Tibial nerve (tissue), 4 donors: Measurements from ENCODE around the gene SLC22A25. TPM values are rescaled to one million over a fixed set of nuclear protein-coding genes. Genes with fewer than 3 reads are reported as not detected.

Experiments
- DNase-seq, 2 donors: peaks; one replicate each; pipeline ENCODE4 v3.0.0-alpha.2; 2019; ENCODE audit warnings: low spot score in 2 of 2
- H3K27ac ChIP-seq, 4 donors: fragments of 200-600 bp; sonication (generic) in 3 of 4; one replicate each; pipeline ENCODE4 v1.5.1; 2017 to 2019; ENCODE audit warnings: mild to moderate bottlenecking in 1 of 4
- H3K27me3 ChIP-seq, 2 donors: fragments of 200-600 bp; sonication (generic) in 1 of 2; one replicate each; pipeline versions ENCODE4 v1.5.1 to v1.6.0; 2017 to 2019
- H3K36me3 ChIP-seq, 3 donors: fragments of 200-600 bp; sonication (generic); one replicate each; pipeline ENCODE4 v1.5.1; 2018 to 2019
- H3K4me1 ChIP-seq, 4 donors: fragments of 200-600 bp; sonication (generic) in 3 of 4; one replicate each; pipeline ENCODE4 v1.5.1; 2017 to 2019
- H3K4me3 ChIP-seq, 4 donors: fragments of 200-600 bp; sonication (generic) in 3 of 4; one replicate each; pipeline ENCODE4 v1.5.1; 2017 to 2019; ENCODE audit warnings: mild to moderate bottlenecking in 1 of 4, moderate library complexity in 1 of 4
- H3K9me3 ChIP-seq, 4 donors: fragments of 200-600 bp; sonication (generic) in 3 of 4; one replicate each; pipeline ENCODE4 v1.5.1; 2017 to 2019
- CTCF ChIP-seq, 5 experiments: fragments of 200-600 bp in 3 of 5; fragments of 450-650 bp in 2 of 5; sonication (generic) in 3 of 5; IDR thresholded peaks; one replicate each; pipeline ENCODE4 v1.5.1; 2016 to 2019; ENCODE audit warnings: antibody characterized with exemption in 5 of 5, mild to moderate bottlenecking in 3 of 5, moderate library complexity in 2 of 5
- EP300 ChIP-seq, 2 donors: sonication (generic); formaldehyde crosslinking; IDR thresholded peaks; one replicate each; pipeline ENCODE4 v1.6.1; 2017; ENCODE audit warnings: antibody characterized with exemption in 2 of 2, mild to moderate bottlenecking in 1 of 2
- POLR2A ChIP-seq, 2 donors: fragments of 450-650 bp; IDR thresholded peaks; one replicate each; pipeline ENCODE4 v1.6.1; 2017; ENCODE audit warnings: antibody characterized with exemption in 2 of 2, mild to moderate bottlenecking in 2 of 2, moderate library complexity in 2 of 2
- WGBS, 2 donors: methylation state at CpG; one replicate each; pipeline ENCODE4 v1.1.5; 2018; 5-methylcytosine and 5-hydroxymethylcytosine counted together
- total RNA-seq, 4 donors: library from RNA; depleted of rRNA; stranded (reverse); fragments of >200 nt; gene quantifications; one replicate each; pipeline ENCODE4 v1.1.0, GENCODE V29; 2016

Gene SLC22A25
- total RNA-seq, 4 donors from 2014 or later = not detected

GRCh38 chr11:63274776-63275175 is 31.4 kb upstream of the SLC22A25 start:
- TF ChIP-seq POLR2A (IDR thresholded peaks at IDR 0.05) (no peak), EP300 (IDR thresholded peaks at IDR 0.05) (no peak), CTCF (IDR thresholded peaks at IDR 0.05) (no peak)
- Histone ChIP-seq H3K4me1 (no peaks in the 10 kb centered on the region), H3K9me3 (no peaks in the 10 kb centered on the region), H3K4me3 (no peak overlapping the region), H3K27ac (no peak overlapping the region), H3K36me3 (no peaks in the 10 kb centered on the region), H3K27me3 (no peaks in the 10 kb centered on the region)
- 68 to 97% methylated on average over 1 of the region's 1 CpG for WGBS, 2 donors
- no peak for DNase-seq

- no peaks in the 10 kb centered on the region for H3K36me3 ChIP-seq
- H3K27me3 ChIP-seq = no peaks in the 10 kb centered on the region
- no peak overlapping the region for H3K27ac ChIP-seq
- DNase-seq = no peak
- no peak for TF ChIP-seq POLR2A (IDR thresholded peaks at IDR 0.05)
- TF ChIP-seq EP300 (IDR thresholded peaks at IDR 0.05) = no peak
- no peak for TF ChIP-seq CTCF (IDR thresholded peaks at IDR 0.05)
- H3K9me3 ChIP-seq = no peaks in the 10 kb centered on the region
- WGBS, 2 donors = 89 to 92% methylated on average over 3 of the region's 3 CpGs
- no peak overlapping the region for H3K4me3 ChIP-seq
- no peaks in the 10 kb centered on the region for H3K4me1 ChIP-seq
These were observed 30.3 kb upstream of the SLC22A25 start for GRCh38 chr11:63273685-63274084.

GRCh38 chr11:63262547-63262946 is 19.1 kb upstream of the SLC22A25 start:
- WGBS, 2 donors = 45 to 47% methylated on average over 3 of the region's 3 CpGs
- H3K9me3 ChIP-seq = peaks cover 0 to 3% (median 0%) of the 10 kb centered on the region in 4 donors
- H3K4me1 ChIP-seq = no peaks in the 10 kb centered on the region
- H3K4me3 ChIP-seq = no peak overlapping the region
- DNase-seq = no peak
- TF ChIP-seq CTCF (IDR thresholded peaks at IDR 0.05) (no peak), EP300 (IDR thresholded peaks at IDR 0.05) (no peak), POLR2A (IDR thresholded peaks at IDR 0.05) (no peak)
- no peaks in the 10 kb centered on the region for H3K27me3 ChIP-seq
- no peak overlapping the region for H3K27ac ChIP-seq
- H3K36me3 ChIP-seq = no peaks in the 10 kb centered on the region

- no peak for DNase-seq
- H3K27ac ChIP-seq = no peak overlapping the region
- TF ChIP-seq CTCF (IDR thresholded peaks at IDR 0.05) = no peak
- TF ChIP-seq POLR2A (IDR thresholded peaks at IDR 0.05) = no peak
- no peak for TF ChIP-seq EP300 (IDR thresholded peaks at IDR 0.05)
- H3K4me1 ChIP-seq = no peaks in the 10 kb centered on the region
- 87% methylated on average over 2 of the region's 2 CpGs for WGBS, 2 donors
- H3K36me3 ChIP-seq = no peaks in the 10 kb centered on the region
- H3K9me3 ChIP-seq = peaks cover 0 to 17% (median 0%) of the 10 kb centered on the region in 4 donors
- H3K4me3 ChIP-seq = no peak overlapping the region
- H3K27me3 ChIP-seq = no peaks in the 10 kb centered on the region
These were observed 7.9 kb upstream of the SLC22A25 start for GRCh38 chr11:63251312-63251711.

GRCh38 chr11:63250162-63251050 is 7.0 kb upstream of the SLC22A25 start:
- Histone ChIP-seq H3K27me3 (no peaks in the 10 kb centered on the region), H3K9me3 (peaks cover 0 to 8% (median 0%) of the 10 kb centered on the region in 4 donors), H3K36me3 (no peaks in the 10 kb centered on the region), H3K27ac (no peak overlapping the region), H3K4me3 (no peak overlapping the region), H3K4me1 (no peaks in the 10 kb centered on the region)
- no peak for DNase-seq
- WGBS, 2 donors = 86 to 87% methylated on average over 5 of the region's 5 CpGs
- TF ChIP-seq EP300 (IDR thresholded peaks at IDR 0.05) (no peak), POLR2A (IDR thresholded peaks at IDR 0.05) (no peak), CTCF (IDR thresholded peaks at IDR 0.05) (no peak)
